Epithelial cell of proximal tubule (primary cell): ENCODE results near the gene MAST2. TPM values are rescaled to one million over a fixed set of nuclear protein-coding genes. Genes with fewer than 3 reads are reported as not detected.

Experiments used
- DNase-seq: peaks from one replicate; pipeline ENCODE4 v3.0.0-alpha.2; 2011; ENCODE audit warnings: low read depth
- H3K4me3 ChIP-seq: 2 replicates; pipeline ENCODE4 v1.5.1; 2011; ENCODE audit warnings: low read depth, mild to moderate bottlenecking, low read length
- total RNA-seq: library from RNA; depleted of rRNA; stranded (reverse); fragments of >200 nt; gene quantifications from 2 replicates; pipeline ENCODE4 v1.2.3, GENCODE V29; 2015
- TF ChIP-seq, protein P1 (sequence below): conservative IDR thresholded peaks from 2 replicates; pipeline ENCODE4 v1.5.1; 2012; ENCODE audit warnings: low read depth, mild to moderate bottlenecking, low read length

MAST2 gene
- total RNA-seq, 1 donor from 2014 or later, result 30.3 TPM

DNA sequence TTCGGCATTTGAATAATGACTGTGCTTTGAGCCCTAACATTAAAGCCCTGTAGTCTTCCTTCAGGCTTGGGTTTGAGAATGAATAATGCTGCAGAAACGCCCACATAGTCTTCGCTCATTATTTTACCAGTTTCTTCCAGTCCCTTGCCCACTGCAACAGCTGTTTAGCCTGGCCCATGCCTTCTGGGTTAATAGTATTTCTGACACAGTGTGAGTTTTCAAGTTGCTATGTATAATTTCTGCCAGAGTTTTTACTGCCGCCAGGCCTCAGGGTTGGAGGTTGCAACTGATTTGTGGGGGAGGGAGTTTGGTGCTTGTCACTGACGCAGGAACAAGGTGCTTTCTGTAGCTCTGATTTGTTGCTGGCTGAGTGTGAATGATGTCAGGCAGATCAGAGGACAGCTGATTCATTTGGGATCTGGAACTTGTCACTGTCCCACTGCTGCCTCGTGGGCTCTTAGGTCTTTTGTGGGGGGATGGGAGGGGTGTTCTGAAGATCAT lies 109.8 kb downstream of the MAST2 start:
- peak; percentile 26 for DNase-seq
- H3K4me3 ChIP-seq, result no peak overlapping the region
- TF ChIP-seq, protein P1, sequence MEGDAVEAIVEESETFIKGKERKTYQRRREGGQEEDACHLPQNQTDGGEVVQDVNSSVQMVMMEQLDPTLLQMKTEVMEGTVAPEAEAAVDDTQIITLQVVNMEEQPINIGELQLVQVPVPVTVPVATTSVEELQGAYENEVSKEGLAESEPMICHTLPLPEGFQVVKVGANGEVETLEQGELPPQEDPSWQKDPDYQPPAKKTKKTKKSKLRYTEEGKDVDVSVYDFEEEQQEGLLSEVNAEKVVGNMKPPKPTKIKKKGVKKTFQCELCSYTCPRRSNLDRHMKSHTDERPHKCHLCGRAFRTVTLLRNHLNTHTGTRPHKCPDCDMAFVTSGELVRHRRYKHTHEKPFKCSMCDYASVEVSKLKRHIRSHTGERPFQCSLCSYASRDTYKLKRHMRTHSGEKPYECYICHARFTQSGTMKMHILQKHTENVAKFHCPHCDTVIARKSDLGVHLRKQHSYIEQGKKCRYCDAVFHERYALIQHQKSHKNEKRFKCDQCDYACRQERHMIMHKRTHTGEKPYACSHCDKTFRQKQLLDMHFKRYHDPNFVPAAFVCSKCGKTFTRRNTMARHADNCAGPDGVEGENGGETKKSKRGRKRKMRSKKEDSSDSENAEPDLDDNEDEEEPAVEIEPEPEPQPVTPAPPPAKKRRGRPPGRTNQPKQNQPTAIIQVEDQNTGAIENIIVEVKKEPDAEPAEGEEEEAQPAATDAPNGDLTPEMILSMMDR, result no peak

DNA sequence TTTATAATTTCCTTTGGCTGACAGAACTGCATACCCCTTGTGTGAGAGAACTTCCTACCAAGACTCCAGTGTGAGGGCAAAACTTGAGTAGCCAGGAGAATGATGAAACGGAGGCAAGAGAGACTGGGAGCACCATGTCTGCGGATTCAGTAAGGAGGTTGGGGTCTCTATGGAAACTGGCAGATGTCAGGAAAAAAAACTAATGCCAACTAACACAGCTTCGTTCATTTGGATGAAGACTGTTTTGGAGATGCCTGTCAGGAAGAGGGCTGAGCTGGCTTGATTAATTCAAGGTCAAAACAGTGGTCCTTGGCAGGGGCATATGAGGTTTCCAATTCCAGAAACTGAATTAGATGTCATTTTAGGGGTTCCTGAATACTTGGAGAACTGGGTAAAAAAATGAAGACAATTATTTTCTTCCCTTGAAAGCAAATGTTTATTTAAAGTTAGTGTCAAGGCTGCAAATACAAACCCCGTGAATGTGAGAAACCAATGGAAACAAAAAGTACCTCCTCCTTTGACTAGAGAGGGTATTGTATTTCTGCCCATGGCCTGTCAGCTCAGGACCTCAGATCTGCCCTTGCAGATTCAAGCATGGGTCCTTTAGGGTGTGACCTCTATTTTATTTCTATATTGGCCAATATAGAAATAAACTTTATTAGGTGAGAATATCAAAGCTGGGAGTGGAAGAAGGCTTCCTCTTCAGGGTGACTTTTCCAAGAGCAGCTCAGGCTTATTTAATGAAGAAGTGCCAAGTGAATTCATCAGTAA lies 110.5 kb downstream of the MAST2 start:
- DNase-seq, result no peak
- TF ChIP-seq, protein P1, result no peak
- H3K4me3 ChIP-seq, result no peak overlapping the region

DNA sequence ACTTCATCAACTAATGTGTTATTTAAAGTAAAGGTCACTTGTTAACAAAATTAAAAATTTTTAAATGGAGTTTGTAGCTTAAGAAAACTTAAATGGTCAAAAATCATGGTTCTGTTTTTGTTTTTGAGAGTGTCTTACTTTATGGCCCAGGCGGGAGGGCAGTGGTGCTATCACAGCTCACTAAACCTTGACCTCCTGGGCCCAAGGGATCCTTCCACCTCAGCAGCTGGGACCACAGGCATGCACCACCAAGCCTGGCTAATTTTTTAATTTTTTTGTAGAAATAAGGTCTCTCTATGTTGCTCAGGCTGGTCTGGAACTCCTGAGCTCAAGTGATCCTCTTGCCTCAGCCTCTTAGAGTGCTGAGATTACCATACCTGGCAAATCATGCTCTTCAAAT lies 111.4 kb downstream of the MAST2 start:
- DNase-seq, result no peak
- H3K4me3 ChIP-seq, result no peak overlapping the region
- TF ChIP-seq, protein P1, result no peak

DNA sequence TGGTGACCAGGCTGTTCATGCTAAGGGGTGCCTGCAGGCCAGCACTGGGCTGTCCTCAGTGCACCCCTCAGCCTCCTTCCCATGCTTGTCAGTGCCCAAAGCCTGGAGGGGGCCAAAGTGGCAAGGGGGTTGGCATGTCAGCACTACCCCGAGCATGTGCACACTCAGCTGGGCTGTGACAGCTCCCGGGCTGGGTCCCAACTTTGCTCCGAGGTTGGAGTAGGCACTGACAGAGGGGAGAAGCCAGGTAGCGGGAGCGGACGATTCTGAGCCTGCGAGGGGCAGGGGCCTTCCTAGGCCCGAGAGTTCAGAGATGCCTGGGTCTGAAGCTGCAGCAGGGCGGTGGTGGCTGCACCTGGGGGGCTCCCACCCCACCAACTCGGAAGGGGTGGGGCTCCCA lies 119.0 kb downstream of the MAST2 start:
- no peak overlapping the region for H3K4me3 ChIP-seq
- TF ChIP-seq, protein P1, result no peak
- DNase-seq, result no peak

DNA sequence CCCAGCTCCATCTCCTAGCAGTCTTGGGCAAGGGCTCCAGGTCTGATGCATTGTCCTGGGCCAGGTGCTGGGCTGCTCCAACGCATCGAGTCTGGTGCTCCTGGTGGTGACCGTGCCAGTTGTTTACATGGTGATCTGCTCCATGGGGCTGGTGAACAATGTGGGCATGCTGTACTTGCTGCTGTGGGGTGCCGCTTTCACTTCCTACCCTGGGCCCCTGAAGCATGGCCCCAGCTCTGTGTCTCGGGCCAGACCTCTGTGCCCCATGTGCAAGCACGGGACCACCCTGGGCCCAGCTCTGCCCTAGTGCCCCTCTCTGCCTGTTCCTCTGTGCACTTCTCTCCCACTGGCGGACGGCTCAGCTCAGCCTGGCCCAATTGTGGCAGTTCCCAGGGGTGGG lies 119.4 kb downstream of the MAST2 start:
- DNase-seq, result no peak
- H3K4me3 ChIP-seq, result no peak overlapping the region
- TF ChIP-seq, protein P1, result no peak

DNA sequence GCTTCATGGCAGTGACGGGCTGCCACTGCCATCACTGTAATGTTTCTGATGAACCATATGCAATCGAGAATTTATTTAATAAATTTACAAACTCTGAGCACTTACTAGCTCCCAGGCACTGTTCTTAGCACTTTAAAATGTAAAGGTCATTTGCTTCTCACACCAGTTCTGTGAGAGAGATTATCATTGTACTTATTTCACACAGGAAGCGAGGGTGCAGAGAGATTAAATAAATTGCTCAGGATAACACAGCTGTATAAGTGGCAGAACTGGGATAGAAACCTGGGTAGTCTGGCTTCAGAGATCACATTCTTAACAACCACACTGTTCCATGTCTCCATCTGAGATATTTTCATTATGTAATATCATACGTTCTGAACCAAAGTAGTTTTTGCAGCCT lies 119.9 kb downstream of the MAST2 start:
- TF ChIP-seq, protein P1, result no peak
- DNase-seq, result no peak

DNA sequence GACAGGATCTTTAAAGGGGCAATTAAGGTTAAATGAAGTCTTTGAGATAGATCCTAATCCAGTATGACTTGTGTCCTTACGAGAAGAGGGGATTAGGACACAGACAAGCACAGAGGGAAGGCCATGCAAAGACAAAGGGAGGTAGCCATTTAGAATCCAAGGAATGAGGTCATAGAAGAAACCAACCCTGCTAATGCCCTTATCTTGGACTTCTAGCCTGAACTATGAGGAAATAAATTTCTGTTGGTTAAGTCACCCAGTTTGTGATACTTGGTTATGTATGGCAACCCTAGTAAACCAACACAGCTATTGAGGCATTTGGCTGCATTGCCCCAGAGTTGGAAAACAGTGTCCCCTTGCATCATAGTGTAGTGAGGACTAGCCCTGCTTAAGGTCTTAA lies 121.3 kb downstream of the MAST2 start:
- no peak overlapping the region for H3K4me3 ChIP-seq
- DNase-seq, result no peak
- TF ChIP-seq, protein P1, result no peak

More for the DNA sequence above, 119.9 kb downstream of the MAST2 start:
- no peak overlapping the region for H3K4me3 ChIP-seq
